ENCODE measurements around the gene MAD1L1.

GRCh38 chr7:1802899-1803298, 429.8 kb downstream of the MAD1L1 start:
- TF ChIP-seq CTCF (IDR thresholded peaks at IDR 0.05; ENCODE audit: borderline replicate concordance, extremely low read depth, low read length, poor library complexity, severe bottlenecking) (no peak), EZH2 (IDR thresholded peaks at IDR 0.05; ENCODE audit: borderline replicate concordance, low read depth, low read length, severe bottlenecking) (no peak)

All from DND-41 (cell line).